GM12892 (cell line): ENCODE measurements around the gene SNCG.
"Not testable (repeated sequence)": the region's sequence is repeated elsewhere in the genome, so short reads cannot be mapped to it uniquely, and the experiment has no call there.

Source experiments
- POLR2A ChIP-seq: IDR thresholded peaks from 2 replicates; pipeline ENCODE4 v1.6.1; 2011; ENCODE audit warnings: low read depth, low read length, control low read depth
- POLR2AphosphoS5 ChIP-seq: IDR thresholded peaks from 2 replicates; pipeline ENCODE4 v1.6.1; 2011; ENCODE audit warnings: low read depth, low read length, control low read depth
- TAF1 ChIP-seq: IDR thresholded peaks from 2 replicates; pipeline ENCODE4 v1.6.1; 2011; ENCODE audit warnings: low read depth, mild to moderate bottlenecking, control low read depth, low read length, borderline replicate concordance

DNA sequence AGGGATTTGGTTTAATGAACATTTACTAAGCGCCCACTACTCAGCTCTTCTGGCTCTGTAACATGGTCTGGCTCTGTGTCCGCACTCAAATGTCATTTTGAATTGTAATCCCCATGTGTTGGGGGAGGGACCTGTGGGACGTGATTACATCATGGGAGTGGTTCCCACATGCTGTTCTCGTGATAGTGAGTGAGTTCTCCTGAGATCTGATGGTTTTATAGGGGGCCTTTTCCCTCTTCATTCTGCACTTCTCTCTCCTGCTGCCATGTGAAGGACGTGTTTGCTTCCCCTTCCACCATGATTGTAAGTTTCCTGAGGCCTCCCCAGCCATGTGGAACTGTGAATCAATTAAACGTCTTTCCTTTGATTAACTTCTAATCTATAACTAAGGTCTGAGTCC lies 22.6 kb downstream of the SNCG start:
- TF ChIP-seq POLR2A, TAF1, POLR2AphosphoS5: not testable (repeated sequence)
